Fibroblast of skin of right biceps (primary cell): ENCODE results near the gene WSCD2.

ENCODE experiments used
- DNase-seq: peaks from one replicate; pipeline ENCODE4 v3.0.0-alpha.2; 2013

WSCD2 gene

DNA sequence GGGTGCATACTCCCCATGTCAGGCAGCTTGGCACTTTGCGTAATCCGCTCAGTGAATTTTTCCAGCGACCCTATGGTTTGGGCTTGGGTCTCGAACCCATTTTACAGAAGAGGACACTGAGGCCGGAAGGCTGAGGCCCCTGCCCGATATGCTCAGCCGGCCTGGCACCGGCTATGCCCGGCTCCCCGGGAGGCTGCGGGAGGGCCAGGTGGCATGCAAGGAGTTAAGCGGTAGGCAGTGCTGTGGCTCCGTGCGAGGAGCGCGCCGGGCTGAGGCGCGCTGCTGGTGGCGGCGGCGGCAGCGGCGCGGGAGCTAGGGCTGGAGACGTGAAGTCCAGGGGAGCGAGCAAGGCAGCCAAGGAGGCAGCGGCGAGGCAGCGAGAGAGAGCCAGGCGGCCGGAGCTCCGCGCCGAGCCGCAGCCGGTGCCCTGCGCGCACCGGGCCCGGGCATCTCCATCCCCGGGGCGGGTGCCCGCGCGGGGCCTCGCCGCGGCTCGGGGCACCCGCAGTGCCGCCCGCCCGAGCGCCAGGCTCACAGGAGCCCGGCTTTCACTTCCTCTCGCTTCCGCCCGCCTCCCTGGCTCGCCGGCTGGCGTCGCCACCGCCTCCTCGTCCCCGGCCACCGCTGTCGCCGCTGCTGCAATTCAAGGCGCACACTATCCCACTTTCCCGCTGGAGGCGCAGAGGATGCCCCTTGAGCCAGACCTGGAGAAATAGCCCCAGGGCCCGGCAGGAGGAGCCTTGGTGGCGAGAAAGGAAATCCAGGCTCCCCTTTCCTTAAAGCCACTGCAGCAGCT lies at the start of gene WSCD2:
TSS of gene WSCD2 (plus strand) at position 272 of the 796 bp plus-strand sequence. CDS start 66,545 bp downstream, outside the sequence.
- DNase-seq: peak; percentile 20

DNA sequence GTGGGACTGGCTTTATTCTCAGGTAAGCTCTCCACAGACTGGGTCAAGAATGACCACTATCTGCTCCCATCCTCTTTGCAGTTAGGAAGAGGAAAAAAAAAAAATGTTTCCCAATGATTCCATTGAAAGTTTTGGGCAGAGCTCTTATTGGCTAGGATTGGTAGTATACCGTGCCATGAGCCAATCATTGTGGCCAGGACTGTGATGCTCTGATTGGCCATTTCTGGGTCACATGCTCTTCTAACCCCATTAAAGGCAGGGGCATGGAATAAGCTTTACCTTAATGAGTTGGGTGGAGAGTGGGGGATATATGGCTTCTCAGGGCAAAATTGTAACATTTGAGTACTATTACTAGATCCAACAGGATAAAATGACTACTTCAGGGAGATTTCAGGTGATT lies 49.4 kb upstream of the WSCD2 start:
- DNase-seq: no peak

DNA sequence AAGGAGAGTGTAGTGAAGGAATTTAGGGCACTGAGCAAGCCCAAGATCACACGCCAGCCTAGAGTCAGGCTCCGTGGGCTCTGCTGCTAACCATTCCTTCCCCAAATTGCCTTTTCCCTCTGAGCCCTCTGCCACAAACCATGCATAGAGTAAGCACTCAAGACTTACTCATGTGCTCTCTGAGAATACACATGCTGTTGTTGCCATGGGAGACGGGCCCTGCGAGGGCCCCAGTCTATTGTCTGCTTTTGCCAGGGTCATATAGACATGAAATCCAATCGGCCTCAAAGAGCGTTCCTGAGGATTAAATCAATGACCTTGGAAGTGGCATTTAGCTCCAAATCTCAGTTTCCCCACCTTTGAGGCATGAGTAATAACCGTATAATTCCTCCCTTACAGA lies 48.7 kb upstream of the WSCD2 start:
- DNase-seq: no peak

DNA sequence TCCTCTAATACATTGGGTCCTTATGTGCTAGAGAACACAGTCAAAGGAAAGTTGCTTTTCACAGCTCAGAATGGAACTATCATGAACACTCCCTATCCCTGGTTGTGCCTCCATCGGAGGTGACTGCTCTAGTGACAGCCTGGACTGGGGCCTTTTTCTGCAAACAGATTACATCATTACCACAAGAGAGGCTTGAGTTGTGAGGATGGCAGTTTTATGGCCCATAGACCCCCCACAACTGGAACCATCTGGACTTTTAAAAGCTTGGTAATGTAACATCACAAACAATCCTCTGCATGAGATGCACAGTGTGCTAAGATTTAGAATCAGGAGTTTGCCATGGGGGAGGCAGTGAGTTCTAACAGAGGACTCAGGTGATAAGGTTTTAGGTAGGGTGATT lies 46.6 kb upstream of the WSCD2 start:
- no peak for DNase-seq

DNA sequence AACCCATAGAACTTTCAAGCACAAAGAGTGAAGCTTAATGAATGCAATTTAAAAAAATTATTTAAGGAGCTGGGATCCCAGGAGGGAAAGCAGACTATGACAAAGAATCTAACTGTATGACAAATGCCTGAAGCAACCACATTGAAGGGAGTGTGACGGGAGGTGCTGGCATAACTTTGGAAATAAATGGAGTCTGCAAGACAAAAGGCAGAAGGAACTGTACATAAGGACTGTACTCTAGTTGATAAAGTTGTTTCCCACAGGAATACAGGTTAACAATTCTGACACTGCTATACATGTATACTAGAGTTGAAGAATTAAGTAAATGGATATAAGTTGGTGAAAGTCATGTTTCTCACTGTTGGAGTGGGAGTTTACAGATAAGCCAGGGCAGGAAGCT lies 41.2 kb upstream of the WSCD2 start:
- DNase-seq: no peak

DNA sequence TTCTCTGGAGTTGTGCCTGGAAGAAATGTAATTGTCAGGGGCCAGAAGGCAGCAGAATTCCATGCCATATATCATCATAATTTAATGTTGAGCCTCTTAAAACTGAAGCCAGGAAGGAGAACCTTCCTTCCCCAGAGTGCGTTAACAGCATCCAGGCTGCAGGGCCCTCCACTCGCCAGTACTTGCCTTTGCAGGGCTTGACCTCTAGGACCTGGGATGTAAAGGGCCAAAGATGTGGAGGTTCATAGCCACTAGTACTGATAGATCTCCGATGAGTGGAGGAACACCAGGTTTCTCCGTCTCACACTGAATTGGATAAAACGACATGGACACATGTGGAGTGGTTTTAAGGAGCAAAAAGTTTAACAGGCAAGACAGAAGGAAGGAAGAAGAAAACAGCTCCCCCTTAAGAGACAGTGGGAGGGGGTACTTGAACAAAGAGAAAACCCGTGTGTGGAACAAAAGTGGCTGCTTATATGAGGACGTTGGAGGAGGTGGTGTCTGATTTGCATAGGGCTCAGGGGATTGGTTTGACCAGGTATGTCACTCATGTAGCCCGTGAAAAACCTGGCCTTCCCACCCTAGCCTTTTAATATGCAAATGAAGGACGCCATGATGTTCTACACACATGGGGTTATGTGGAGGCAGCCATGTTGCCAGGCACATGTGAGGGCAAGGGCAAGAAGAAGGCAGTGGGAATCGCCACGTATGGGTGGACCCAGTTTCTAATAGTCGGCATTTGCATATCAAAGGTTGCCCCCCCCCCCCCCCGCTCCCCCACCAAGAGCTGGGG lies 38.8 kb upstream of the WSCD2 start:
- DNase-seq: no peak

DNA sequence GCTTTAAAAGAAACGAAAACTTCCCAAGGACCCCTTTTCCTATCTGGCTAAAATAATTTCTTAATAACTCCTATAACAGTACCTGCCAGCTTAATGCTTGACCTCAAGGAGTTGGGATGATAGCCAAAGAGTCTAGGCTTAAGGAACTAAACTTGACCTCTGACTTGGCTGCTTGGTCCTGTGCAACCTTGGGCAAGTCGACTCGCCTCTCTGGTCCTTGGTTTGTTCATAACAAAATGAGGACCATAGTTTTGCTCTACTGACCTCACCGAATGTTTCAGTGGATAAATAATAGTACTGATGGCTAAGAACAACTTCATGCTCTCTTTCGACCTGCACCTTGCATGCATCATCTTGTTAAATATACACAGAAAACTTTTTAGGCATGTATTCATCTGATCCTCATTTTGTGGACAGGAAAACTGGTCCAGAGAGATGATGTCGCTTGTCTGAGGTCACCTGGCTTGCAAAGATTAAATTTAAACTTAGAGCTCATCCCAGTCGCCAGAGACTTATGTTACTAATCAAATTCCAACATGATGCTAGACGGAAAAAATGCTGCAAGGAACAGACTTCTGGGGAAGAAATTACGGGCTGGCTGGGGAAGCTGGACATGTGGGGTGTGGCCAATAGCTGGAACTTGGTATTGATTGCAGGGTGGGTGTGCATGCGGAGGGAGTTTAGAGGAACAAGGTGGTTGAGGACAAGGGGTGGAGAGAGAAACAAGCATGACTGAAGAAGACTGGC lies 38.0 kb upstream of the WSCD2 start:
- DNase-seq: no peak

DNA sequence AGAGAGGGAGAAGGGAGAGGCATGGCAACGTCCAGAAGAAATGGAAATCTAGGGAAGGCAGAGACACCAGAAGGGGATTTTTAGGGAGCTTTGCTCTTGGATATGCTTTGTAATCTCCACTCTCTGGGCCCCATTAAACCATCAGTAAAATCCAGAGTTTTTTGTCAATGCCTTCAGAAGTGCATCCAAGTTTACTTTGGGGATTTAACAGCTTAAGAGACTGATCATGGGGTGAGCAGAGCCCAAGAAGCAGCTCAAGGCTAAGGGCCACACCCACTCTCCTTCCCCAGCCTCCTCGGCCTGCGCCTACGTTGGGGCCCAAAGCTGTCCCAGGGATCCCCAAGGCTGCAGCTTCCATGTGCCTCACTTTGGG lies 37.4 kb upstream of the WSCD2 start:
- no peak for DNase-seq

DNA sequence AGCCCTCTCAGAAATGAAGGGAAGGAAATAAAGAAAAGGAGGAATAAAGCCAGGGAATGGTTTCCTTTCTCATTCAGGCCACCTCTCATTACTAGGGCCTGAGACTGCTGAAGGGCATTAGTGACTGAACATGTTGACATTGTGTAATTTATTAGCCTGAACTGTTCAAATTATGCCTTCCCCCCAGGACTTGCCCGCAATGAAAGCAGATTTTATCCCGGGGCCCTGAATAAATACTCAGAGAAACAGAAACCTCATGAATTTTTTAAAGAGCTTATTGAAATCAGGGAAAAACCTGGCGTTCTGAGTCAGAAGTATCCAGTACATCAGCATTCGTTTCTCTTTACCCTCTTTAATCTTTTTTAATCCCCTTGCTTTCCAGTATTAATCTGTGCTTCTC lies 35.9 kb upstream of the WSCD2 start:
- DNase-seq: no peak

DNA sequence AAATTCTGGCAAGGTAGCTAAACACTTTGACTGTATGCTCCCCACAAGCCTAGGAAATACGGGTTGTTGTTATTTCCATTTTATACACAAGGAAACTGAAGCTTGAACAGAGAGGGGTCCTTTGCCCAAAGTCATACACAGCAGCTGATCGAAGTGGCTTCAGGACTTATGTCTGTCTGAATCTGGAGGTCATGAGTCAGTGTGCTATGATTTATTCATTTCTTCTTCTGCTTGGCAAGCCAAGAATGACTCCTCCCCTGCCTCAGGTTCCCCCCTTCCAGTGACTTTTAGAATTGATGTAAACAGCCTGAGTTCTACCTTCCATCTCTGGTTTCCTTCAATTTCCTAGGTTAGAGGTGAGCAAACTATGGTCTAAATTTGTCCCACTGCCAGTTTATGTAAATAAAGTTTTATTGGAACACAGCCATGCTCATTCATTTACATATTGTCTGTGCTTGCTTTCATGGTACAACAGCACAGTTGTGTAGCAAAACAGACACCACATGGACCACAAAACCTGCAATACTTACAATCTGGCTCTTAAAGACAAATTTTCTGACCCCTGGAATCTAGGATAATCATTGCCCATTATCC lies 34.9 kb upstream of the WSCD2 start:
- DNase-seq: no peak

DNA sequence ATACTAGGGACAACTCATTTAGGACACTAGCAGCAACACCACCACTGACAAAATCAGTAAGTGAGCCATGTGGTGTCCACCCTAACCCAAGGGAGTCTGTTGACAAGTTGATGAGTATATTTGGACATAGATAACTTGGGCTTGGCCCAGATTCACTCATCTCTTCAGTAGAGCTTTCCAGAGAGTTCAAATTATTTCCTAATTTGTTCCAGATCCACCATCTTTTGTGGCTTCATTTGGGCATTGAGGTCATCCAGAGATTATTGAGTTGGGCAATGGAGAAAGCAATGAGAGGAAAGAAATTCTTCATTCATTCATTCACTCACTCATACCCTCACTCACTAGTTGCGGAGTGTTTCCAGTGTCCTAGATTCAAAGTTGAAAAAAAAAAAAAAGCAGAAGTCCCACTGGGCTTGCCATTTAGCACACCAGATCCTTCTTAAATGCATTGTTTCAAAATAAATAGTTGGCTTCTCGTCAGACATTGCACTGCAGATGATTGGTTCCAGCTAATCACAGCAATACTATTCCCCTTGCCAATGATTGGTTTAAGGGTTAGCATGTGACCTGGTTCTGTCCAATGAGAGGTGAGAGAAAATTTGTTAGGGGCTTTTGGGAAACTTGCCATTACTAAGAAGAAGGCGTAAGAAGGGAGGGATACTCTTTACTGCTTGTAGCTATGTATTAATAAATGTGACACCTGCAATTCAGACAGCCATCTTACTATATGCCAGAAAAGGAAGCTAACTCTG lies 31.8 kb upstream of the WSCD2 start:
- DNase-seq: no peak

DNA sequence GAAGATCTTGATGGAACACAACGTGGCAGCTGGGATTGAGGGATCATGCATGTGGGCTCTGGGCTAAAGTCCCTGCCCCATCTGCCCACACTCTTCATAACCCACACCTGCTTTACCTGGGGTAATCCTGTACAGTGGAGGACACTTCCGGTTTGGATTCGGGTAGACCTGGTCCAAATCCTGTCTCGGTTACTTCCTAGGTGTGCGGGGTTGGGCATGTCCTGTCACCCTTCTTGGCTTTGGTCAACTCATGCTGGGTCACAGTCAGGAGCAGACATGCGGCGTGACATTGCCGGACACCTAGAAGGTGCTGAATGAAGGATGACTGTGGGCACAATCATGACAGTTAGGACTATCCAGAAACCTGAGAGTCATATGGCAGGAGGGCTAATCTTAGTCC lies 30.7 kb upstream of the WSCD2 start:
- no peak for DNase-seq

DNA sequence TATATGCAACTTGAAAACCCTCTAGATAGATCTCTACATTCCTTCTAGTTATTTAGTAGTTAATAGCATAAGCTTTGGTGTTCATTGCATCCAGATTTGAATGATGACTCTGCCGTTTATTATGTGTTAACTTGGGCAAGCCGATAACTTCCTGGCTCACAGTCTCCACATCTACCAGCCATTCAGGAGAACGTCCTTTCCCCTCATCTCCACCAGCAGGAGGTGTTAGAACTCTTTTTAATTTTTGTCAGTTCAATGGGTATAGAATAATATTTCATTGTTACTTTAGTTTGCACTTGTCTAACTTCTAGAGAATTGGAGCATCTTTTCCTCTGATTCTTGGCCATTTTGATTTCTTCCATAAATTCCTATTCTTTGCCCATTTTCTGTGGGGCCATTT lies 30.0 kb upstream of the WSCD2 start:
- DNase-seq: no peak

DNA sequence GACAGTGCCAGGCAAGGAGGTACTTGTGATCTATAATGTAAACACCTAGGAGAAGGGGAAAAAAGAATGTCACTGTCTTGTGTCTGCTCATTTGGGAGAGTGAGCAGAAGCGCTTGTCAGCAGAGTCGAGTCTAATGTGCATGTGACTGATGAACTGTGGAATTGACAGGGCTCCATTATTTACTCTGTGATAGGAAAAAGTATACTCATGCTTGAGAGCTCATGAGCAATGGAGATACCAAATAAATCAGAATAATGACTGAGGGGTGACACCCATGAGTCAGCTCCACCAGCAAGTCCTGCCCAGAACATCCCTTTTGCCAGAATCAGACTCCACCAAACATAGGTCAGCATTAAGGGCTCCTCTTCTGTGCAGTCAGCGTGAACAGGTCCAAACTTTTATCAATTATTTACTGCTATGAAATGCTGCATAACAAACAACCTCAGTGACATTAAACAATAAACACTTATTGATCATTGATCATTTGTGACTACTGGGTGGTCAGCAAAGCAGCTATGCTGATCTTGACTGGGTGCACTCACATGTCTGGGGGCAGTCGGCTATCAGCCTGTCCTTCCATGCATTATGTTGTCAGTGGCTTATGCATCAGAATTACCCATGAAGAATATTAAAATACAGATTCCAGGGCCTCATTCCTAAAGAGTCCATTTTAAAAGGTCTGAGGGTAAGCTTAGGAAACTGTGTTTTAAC lies 29.2 kb upstream of the WSCD2 start:
- no peak for DNase-seq

DNA sequence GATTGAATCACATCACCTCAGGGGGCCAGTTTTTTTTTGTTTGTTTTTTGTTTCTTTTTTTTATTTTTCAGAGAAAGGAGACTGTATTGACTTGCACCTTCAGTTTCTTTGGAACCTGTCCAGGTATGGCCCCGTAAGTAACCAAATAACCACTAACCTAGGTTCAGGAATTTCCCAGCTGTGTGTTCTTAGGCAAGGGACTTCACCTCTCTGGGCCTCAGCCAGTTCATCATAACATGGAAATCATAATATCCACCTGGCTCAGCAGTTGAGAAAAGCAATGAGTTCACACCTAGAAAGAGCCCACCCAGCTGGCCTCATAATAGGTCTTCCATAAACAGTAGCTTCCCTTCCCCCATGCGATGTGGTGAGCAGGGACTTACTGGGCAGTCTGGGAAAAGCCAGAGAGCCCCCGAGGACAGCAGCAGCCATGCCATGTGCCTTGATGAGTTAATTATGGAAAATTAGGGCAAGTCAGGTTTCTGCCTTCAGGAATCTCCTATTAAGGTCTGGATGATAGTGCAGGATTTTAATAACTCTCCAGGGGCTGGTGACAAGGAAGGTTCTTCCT lies 27.4 kb upstream of the WSCD2 start:
- DNase-seq: no peak

DNA sequence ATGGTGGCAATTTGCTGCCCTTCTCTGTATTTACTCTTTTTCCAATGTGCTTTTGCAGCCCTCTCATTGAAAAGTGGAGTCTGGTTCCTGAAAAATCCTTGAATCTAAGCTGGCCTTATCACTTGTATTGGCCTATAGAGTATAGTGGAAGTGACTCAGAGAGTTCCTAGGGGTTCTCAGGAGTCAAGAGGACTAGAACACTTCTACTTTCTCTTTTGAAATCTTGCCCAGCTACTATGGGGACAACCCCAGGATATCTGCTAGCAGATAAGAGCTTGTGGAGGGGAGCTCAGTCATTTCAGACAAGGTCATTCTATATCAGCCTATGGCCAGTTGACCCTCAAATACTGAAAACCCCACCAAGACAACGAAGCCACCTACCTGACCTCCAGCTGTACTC lies 26.7 kb upstream of the WSCD2 start:
- DNase-seq: no peak

DNA sequence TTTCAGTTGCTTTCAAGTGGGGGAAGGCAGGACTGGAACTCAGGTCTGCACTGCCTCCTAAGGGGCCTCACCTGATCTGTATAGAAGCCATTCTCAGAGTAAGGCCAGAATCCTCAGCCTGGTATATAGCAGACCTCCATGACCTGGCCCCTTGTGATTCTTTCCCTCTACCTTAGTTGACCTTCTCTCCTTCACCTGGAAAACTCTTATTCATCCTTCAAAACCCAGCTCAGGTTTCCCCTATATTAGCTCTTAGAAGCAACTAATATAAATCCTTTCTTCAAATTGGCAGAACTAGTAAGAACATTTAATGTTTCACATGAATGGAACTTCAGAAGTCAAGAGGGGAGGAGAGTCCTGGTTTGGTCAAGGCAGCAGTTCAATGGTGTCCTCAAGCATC lies 26.0 kb upstream of the WSCD2 start:
- DNase-seq: no peak

DNA sequence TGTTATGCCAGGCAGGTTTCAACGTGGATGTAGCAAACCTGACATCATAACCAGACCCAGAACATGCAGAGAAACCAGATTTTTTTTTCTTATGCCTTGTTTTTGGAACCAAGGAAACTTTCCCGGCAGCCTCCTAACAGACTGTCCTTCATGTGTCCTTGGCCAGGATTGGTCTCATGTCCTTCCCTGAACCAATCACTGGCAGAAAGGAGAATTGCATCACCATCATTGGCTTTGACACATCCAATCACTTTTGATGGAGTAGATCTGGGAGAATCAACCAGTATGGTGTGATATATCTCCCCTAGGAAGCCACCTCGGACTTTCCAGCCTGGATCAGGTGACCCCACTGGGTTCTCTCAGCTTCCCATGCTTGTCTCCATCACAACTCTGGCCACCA lies 25.6 kb upstream of the WSCD2 start:
- no peak for DNase-seq

DNA sequence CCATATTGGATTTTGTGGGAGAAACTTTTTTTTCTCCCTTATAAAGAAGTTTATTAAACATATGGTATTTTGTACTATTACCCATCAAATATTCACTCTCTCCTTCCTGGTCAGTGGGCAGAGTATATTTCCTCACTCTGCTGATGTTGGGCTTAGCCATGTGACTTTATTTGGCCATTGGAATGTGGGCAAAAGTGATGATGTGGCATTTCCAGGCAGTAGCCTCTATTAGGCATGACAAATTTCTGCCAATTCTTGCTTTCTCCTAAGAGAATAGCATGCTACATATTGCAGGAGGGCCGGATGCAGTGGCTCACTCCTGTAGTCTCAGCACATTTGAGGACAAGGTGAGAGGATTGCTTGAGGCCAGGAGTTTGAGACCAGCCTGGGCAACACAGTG lies 24.4 kb upstream of the WSCD2 start:
- no peak for DNase-seq

DNA sequence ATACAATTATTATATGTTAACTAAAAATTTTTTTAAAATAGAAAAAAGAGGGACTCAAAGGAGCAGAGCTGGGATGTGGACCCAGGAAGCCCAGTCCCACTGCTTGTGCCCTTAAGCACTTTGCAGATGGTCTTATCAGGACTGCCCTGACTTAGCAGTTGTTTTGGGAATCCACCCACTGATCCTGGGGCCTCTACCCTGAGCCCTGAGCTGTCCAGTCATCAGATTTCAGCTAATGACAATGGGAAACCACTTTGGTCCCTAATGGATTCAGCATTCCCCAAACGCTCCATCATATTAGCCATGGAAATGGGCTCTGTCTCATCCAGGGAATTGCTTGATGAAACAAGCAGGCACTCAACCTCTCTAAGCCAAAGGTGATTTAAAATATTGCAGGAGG lies 22.5 kb upstream of the WSCD2 start:
- DNase-seq: no peak

DNA sequence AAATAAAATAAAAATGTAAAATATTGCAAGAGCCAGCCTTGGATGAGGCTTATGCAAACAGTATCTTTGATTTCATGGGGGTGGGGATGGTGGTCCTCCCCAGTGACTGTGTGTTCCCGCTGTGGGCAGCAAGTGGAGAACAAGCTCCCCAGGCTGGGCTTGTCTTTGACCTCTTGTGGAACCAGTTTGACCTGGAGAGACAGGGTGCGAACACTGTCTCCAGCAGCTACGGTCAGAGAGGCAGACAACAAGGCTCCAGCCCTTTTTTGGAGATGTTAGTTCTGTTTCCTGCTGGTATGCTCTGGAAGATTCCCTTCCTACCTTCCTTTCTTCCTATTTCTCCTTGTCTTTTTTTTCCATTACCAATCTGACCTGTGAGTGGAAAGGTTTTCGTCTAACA lies 21.8 kb upstream of the WSCD2 start:
- DNase-seq: no peak

DNA sequence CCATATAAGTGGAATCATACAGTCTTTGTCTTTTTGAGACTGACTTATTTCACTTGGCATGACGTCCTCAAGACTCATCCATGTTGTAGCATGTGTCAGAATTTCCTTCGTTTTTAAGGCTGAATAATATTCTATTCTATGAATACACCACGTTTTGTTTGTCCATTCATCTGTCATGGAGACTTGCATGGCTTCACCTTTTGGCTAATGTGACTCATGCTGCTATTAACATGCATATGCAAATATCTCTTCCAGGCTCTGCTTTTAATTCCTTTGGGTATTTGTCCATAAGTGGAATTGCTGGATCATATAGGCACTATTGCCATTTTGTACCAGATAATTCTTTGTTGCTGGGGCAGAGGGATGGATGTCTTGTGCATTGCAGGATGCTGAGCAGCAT lies 19.6 kb upstream of the WSCD2 start:
- DNase-seq: no peak
